Stimulated activated CD8-positive, alpha-beta memory T cell treated with anti-CD3 and anti-CD28 coated beads, Interleukin-12 subunit alpha, Interleukin-12 subunit beta, amount 100 ng/mL, for 1 hour (primary cell): Measurements from ENCODE around the gene BRPF1.
A peak's percentile ranks its signal among the peaks of the same experiment; 100 is the strongest.

Experiments used
- DNase-seq: peaks from one replicate; pipeline ENCODE4 v3.0.0-alpha.2; 2020; ENCODE audit warnings: low read depth

The BRPF1 gene, protein sequence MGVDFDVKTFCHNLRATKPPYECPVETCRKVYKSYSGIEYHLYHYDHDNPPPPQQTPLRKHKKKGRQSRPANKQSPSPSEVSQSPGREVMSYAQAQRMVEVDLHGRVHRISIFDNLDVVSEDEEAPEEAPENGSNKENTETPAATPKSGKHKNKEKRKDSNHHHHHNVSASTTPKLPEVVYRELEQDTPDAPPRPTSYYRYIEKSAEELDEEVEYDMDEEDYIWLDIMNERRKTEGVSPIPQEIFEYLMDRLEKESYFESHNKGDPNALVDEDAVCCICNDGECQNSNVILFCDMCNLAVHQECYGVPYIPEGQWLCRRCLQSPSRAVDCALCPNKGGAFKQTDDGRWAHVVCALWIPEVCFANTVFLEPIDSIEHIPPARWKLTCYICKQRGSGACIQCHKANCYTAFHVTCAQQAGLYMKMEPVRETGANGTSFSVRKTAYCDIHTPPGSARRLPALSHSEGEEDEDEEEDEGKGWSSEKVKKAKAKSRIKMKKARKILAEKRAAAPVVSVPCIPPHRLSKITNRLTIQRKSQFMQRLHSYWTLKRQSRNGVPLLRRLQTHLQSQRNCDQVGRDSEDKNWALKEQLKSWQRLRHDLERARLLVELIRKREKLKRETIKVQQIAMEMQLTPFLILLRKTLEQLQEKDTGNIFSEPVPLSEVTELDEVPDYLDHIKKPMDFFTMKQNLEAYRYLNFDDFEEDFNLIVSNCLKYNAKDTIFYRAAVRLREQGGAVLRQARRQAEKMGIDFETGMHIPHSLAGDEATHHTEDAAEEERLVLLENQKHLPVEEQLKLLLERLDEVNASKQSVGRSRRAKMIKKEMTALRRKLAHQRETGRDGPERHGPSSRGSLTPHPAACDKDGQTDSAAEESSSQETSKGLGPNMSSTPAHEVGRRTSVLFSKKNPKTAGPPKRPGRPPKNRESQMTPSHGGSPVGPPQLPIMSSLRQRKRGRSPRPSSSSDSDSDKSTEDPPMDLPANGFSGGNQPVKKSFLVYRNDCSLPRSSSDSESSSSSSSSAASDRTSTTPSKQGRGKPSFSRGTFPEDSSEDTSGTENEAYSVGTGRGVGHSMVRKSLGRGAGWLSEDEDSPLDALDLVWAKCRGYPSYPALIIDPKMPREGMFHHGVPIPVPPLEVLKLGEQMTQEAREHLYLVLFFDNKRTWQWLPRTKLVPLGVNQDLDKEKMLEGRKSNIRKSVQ (N-terminal part only)

DNA sequence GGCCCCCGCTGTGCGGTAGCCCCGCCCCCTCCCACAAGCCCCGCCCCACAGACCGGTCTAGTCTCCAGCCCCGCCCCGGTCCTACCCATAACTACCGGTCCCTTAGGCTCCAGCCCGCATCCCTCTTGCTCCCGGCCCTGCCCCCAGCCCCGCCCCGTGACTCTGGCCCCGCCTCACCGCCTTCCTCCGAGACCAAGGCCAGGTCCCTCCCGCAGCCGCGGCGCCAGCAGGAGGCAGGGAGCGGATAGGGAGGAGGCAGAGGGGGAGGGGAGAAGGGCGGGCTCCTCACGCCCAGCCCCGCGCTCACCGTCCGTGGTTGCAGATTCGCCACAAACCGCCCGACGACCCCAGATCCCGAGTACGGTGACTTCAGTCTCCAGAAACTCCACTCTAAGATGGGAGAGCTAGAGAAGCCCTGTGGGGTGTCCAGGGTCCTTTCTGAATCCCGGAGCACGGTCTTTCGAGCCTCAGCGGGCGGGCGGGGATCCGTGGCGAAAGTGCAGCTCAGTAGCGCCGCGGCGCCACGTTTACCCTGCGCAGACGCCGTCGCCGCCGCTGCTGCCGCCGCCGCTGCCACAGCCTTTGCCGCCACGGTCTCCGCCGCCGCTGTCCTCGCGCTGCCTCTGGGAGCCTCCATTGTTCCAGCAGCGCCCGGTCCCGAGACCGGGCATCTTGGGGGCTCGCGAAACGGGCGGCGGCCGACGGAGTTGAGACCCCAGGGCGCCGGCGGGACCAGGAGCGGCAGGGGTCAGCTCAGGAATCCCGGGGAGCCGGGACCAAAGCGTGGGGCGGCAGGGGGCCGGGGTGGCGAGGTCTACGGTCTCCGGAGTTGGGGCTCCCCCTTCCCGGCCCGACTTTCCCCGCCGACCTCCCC lies at the start of gene BRPF1:
TSS of gene BRPF1 (plus strand) at position 530 of the 874 bp plus-strand sequence. CDS start 2,406 bp downstream, outside the sequence.
- peak; percentile 96 for DNase-seq

DNA sequence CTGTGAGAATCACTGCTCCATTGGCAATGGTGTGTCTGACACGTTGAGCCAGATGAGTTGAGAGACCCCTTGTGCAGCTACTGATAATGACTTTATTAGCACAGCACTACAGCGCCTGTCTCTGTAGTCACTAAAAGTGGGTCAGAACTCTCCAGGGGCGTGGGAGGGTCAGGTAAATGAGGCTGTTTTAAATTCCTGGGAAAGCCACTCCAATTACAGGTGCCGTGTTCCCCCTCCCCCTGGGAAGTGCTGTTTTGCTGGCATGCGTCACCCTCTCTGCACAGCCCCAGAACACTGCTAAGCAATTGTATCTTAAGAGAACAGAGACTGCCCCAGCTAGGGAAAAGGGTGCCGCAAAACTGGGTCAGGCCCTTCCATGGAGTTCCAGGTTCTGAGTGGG lies 49.4 kb upstream of the BRPF1 start:
- no peak for DNase-seq

DNA sequence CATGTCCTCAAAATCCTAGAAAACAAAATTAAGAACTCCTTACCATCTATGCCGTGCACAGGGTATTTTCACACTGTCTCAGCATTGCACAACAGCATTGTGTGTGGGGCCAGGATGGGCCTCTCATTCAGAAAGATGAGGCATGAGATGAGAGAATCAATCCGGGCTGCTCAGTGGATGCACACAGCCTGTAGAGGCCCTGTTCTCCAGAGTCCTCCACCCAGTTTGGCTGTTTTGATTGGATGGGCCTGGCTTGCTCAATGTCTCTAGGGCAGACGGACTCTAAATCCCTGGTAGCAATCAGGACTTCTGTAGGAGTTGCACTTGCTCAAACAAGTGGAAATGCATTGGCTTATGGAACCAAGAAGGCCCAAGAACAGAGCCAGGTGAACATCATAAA lies 48.1 kb upstream of the BRPF1 start:
- DNase-seq: no peak

DNA sequence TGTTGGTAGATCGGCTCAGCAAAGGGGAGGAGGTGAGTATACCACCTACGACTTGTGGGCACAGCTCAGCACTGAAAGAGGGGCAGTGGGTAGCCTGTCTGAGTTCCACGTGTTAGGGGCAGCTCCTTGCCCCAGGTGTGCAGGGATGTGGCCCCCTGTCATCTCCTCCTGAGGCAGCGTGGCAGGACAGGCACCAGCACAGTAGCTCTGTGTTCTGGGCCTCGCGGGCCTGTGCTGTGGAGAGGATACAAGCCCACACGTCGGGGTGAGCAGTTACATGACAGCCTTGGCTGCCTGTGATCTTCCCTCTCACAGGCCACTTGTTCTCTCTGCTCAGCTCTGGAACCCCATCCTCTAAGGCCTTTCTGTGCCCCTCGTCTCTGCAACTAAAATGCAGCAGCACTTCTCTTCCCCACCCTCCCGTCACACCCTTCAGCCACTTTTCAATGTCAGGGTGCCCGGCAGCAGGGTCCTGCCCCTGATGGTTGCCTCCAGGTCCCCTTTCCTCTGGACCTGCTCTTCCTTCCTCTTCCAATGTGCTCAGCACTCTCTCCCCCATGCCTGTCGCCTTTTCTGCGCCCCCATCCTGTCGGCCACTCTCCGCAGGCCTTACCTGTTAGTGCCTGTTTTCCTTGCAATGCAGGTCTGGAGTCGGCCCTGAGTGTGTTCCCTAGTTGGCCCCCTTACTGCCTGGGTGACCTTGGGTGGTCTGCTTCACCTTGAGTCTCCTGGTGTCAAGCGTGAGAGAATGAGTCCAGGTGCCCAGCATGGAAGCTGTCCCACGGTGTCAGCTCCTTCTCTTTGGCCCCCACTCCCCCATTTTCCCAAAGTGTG lies 46.1 kb upstream of the BRPF1 start:
- DNase-seq: no peak

DNA sequence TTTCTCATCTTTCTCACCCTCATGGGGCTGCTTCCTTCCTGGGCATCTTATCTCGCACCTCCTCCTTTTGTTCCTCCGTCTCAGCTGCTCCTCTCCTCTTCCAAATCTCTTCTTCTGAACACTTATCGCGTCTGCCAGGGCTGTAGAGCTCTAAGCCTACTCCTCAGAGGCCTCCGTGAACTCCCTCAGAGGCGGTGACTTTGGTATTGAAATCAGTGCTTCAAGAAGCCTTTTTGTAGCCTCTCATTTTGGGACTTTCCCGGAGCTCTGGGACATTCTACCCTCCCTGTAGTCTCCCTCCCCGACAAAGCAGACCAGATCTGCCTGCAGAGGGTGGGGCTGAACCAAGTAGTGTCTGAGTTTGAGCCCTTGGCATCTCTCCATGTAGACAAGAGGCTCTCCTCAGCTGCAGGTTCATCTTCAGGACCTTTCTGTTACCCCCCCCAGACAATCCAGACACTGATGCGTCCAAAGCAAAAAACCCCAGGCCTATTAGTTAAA lies 45.4 kb upstream of the BRPF1 start:
- DNase-seq: no peak

DNA sequence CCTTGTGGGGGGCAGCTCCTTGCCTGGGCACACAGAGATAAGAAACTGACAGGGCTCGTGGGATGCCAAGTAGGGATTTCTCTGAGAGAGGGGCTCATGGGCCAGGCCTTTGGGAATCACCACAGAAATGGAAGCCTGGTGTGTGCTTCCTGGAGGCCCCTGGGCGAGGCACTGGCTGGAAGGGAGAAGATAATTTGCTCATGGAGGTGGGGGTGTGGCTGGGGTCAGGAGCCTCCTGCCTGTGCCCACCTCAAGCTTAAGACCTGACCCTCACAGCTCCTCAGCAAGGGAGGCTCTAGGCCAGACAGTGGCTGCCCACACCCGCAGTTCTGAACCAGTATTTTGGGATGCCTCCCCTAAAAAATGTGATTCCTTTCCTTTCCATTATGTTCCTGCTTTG lies 44.8 kb upstream of the BRPF1 start:
- DNase-seq: no peak

DNA sequence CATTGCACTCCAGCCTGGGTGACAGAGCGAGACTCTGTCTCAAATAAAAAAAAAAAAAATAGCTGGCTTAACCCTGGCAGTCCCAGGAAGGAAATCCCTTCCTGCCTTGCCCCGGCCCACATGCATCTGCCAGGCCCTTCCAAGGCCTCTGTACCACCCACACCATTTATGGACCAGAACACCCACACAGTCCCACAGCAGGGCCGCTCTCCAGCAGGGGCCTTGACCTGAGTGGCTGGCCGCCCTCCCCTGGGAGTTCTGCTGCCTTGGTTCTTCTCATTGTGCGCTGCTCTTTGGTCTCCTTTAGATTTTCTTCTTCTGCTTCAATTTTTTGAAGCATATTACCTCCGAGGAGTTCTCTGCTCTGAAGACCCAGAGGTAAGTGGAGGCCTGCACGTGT lies 44.0 kb upstream of the BRPF1 start:
- no peak for DNase-seq

DNA sequence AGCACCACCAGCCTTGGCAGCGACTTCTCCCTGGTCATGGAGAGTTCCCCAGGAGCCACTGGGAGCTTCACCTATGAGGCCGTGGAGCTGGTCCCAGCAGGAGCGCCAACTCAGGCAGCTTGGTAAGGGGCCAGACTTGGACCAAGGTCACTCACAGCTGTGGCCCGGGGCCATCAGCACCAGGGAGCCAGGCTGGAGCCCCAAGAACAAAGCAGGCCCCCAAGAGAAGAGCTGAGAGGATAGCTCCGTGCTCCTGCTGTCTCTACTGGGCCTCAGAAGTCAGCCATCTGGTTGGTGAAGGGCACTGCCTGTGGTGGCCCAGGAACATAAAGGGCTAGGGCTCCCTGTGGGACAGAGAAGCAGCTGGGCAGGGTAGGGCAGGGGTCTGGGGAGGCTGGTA lies 42.6 kb upstream of the BRPF1 start:
- DNase-seq: no peak

DNA sequence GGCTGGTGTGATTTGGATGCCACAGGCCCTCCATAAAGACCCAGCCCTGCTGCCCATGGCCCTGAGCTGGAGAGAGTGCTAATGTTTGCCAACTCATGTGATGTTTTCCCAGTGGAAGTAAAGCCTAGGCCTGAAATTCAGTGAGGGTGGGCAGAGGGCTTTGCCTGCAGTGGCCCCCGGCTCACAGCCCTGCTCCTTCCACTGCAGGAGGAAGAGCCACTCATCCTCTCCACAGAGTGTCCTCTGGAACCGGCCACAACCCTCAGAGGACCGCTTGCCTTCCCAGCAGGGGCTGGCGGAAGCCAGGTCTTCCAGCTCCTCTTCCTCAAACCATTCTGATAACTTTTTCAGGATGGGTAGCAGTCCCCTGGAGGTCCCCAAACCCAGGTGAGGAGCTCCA lies 41.8 kb upstream of the BRPF1 start:
- DNase-seq: no peak

DNA sequence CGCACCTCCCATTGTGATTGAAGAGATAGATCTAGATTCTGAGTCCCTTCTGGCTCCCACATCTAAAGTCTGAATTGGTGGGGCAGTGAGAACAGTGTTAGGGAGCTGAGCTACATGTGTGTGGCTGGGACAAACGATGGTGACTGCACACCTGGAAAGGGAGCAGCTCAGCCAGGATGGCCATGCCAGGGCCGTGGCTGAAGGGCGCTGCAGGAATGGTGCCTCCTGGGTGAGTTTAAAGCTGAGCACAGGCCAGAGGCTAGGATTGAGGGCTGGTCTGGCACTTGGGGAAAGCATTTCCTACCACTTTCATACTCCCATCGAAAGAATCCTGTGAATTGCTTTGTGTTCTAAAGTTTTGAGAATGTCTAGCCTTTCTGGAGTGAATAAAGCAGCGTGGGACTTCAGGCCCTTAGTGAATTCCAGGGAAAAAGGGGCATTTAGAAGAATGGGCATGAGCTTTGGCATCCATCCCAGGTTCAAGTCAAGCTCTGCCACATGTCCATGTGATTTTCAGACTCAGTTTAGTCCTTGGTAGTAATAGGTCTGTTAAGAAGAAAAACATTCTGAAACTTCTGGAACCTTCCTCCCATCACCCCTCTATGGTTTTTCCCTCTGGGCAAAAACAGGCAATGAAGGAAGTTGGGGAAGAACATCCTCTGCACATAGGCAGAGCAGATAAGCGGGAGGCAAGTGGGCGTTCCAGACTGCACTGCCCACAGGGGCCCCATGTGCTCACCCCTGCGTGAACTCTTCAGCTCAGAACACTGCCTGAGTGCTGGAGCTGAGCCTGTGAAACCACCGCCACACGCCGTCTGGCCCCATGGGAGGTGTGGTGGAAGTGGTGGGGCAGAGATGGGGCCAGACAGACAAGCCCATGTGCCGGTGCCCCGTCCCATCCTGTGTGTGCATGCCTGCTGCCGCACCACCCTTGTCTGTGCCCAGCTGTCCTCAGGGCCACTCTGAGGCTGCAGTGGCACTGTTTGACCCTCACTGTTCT lies 40.8 kb upstream of the BRPF1 start:
- no peak for DNase-seq

DNA sequence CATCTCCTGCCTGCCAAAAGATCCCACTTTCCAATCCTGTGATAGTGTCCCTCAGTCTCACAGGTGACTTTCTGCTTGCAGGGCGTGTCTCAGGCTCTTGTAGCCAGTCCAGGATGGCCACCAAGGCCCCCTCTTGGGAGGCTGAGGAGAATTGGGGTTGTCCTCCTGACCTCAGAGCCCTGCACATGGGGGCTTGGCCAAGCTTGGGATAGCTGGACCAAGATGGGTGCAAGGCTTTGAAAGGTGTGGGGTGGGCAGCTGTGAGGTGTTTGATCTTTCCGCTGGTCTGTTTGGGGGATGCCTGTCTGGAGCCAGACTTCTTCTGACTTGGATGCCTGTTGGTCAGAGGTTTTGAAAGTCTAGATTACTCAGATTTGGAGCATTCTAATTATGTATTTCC lies 39.9 kb upstream of the BRPF1 start:
- DNase-seq: no peak

DNA sequence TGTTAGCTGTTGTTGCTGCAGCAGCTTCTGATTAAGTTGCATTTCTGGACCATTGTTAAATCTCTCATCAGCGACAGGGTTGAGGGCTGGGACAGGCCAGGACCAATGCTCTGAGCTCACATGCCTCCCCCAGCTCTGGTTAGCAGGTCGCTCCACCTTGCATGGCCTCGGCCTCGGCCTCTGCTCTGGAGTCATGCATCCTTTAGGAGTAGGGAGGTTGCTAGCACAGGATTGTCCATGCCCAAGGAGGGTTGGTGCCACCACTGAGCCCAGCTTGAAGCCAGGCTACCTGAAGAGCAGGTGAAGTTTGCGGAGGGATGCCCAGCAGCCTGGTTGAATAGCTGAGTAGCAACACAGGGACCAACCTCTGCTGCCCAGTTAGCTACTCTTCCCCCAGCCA lies 39.1 kb upstream of the BRPF1 start:
- DNase-seq: no peak

DNA sequence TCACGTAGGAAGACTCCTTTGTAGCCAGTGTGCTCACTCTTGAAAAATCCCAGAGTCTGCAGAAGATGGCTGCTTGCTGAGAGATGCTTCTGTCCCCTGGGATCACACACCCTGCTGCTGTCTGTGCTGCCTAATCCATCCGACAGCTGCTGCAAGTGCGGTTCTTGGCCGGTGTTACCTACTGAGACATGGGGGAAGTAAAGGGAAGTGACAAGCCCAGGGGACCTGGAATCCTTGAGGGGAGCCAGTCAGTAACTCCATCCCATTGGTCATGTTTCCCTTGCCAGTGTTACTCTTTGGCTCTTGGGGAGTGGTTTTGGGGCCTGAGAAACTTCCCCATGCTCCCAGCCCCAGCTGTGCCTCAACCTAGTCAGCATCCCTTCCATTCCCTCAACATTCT lies 36.2 kb upstream of the BRPF1 start:
- no peak for DNase-seq

DNA sequence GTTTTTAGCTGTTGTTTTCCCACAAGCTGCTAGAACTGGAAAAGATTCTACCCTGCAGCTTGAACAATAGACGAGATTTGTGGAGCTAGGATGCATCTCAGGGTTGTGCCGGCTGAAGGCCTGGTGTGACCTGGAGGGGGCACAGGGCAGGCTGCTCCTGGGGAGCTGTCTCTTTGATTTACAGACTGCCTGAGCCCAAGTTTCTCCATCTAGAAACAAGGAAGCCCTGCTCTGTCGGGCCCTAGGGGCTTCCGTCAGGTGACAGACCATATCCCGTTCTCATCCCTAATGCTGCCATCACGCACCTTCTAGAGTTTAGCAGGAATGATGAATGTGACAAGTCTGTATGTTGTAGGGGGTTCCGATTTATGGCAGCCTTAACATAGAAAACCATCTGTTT lies 35.8 kb upstream of the BRPF1 start:
- DNase-seq: no peak

DNA sequence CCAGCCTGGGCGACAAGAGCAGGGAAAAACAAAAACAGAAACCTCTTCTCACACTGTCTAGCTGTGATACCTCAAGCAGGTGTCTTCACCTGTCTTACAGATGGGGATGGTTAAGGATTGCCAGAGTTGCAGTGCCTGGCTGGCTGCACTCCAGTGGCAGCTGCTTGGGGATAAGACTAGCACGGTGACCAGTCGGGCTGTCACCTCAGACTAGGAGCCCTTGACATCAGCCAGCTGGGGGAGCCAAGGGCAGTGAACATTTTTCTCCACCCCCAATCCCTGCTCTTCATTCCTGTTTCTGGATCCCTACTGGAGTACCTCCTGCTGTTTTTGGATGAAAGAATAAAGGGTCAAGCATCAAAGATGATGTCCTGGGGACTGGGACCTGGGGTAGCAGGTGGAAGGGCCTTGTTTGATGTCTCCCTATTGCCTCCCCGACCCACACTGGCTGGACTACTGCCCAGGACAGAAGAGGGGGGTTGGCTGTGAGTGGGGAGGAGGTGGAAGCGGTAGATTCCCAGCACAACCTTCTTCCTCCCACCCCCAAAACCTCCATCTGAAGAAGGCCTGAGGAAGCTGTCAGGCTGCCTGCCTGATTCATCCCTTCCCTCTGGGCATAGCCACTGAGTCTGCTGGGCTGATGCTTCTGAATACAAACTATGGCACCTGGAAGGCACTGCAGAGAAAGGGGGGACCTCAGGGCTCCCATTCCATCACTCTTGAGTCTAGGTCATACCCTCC lies 34.9 kb upstream of the BRPF1 start:
- DNase-seq: no peak

DNA sequence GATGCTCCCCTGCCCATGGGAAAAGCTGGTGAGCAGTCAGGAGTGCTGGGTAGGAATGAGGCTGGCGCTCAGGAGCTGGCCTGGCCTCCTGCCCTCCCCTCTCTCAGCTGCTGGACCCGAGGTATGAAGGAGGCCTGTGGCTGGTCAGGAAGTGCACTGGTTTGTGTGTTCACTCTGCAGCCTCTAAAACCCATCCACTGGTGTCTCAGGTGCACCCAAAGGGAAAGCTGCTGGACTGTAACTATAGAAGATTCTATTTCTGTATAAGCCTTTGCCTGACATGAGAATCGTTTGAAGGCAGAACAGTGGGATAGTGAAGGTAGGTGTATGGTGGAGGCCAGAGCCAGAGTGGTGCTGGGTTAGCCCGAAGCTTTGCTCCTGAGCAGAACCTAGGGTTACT lies 33.6 kb upstream of the BRPF1 start:
- no peak for DNase-seq

DNA sequence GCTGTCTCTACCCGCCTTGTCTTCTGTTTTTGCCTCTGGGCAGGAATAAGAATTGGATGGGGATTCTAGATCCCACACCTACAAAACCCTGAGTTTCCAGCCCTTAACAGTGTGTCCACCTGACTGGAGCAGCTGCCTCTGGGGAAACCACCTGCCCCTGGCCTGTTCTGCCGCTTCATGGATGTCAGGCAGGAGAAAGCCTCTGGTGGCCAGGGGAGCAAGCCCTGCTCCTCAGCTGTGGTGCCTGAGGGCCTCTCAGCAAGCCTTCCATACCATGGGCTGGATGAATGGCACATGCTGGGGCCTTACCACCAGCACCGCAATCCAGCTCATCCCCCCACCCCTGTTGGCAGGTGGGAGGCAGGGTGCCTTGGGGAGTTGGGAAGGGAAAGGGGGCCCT lies 33.2 kb upstream of the BRPF1 start:
- DNase-seq: no peak

DNA sequence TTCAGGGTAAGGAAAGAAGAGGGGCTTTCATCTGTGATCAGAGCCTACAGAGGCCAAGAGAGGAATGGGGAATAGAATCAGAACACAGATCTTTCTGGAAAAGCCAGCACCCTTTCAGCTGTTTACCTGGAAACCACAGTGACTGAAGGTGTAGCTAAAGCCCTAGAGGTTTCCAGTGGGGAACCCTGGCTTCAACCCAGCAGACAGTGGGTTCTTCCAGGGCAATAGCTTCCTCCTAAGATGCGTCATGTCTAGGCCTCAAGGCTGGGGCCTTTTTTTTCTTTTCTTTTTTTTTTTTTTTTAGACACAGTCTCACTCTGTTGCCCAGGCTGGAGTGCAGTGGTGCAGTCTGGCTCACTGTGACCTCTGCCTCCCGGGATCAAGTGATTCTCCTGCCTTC lies 31.0 kb upstream of the BRPF1 start:
- no peak for DNase-seq

DNA sequence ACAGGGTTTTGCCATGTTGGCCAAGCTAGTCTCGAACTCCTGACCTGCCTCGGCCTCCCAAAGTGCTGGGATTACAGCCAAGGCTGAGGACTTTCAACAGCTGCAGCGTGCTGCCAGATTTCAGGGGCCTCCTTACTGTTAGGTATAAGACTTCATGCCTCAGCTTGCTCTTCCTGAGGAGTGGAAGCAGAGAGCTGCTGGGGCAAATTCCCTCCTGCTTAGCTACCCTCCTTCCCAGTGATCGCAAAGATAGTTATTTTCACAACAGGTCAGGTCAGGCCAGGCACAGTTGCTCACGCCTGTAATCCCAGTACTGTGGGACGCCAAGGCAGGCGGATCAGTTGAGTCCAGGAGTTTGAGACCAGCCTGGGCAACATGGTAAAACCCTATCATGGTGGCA lies 30.5 kb upstream of the BRPF1 start:
- no peak for DNase-seq
